IMR-90 (cell line): Measurements from ENCODE around the gene SUGCT. TPM values are rescaled to one million over a fixed set of nuclear protein-coding genes. Genes with fewer than 3 reads are reported as not detected.

ENCODE experiments used
- ATAC-seq: fragments of 200-7000 bp; cut with Tn5 transposase; 2 replicates; pipeline ENCODE4 v1.9.1; 2020; ENCODE audit warnings: low read depth, mild to moderate bottlenecking, moderate library complexity
- BruUV-seq: library from RNA; stranded (reverse); fragments of 400-500 nt; replicated peaks from 2 replicates; lab custom pipeline; 2021; lab: Mats Ljungman, UMichigan
- CTCF ChIA-PET: fragments of 300-600 bp; formaldehyde crosslinking; extraction: SDS; loops from one replicate; lab custom pipeline; 2021; ENCODE audit warnings: antibody characterized with exemption; lab: Yijun Ruan, JAX
- POLR2A ChIA-PET: fragments of 300-600 bp; sonication (Branson Sonifier 250); formaldehyde crosslinking; loops from one replicate; lab custom pipeline; 2022; ENCODE audit warnings: antibody characterized with exemption; ENCODE audit not compliant: unreplicated experiment; lab: Charles Lee
- DNase-seq: peaks from one replicate; pipeline ENCODE4 v3.0.0; 2013
- H2AFZ ChIP-seq: replicated peaks from 2 replicates; pipeline ENCODE3; 2013; ENCODE audit warnings: low read length, mild to moderate bottlenecking; ENCODE audit not compliant: poor library complexity
- H2AK5ac ChIP-seq: 2 replicates; pipeline ENCODE4 v1.6.1; 2013; ENCODE audit warnings: low read depth, low read length, inconsistent platforms
- H2AK9ac ChIP-seq: replicated peaks from 2 replicates; pipeline ENCODE3; 2013; ENCODE audit warnings: mild to moderate bottlenecking, low read depth, low read length, moderate library complexity; ENCODE audit not compliant: poor library complexity
- H2BK120ac ChIP-seq: 2 replicates; pipeline ENCODE4 v1.6.1; 2013; ENCODE audit warnings: low read depth, low read length, inconsistent platforms
- H2BK15ac ChIP-seq: 3 replicates; pipeline ENCODE4 v1.6.1; 2013; ENCODE audit warnings: low read depth, low read length, inconsistent platforms
- H2BK20ac ChIP-seq: 2 replicates; pipeline ENCODE4 v1.6.1; 2013; ENCODE audit warnings: low read depth, mild to moderate bottlenecking, inconsistent platforms, low read length, moderate library complexity
- H2BK5ac ChIP-seq: 2 replicates; pipeline ENCODE4 v1.6.1; 2013; ENCODE audit warnings: mild to moderate bottlenecking, low read depth, low read length, inconsistent platforms; ENCODE audit not compliant: poor library complexity, severe bottlenecking
- H3K14ac ChIP-seq: replicated peaks from 2 replicates; pipeline ENCODE4 v1.6.1; 2013; ENCODE audit warnings: low read depth, low read length, inconsistent platforms
- H3K18ac ChIP-seq: 2 replicates; pipeline ENCODE4 v1.6.1; 2013; ENCODE audit warnings: low read depth, low read length, control low read depth
- H3K23ac ChIP-seq: 2 replicates; pipeline ENCODE4 v1.6.1; 2013; ENCODE audit warnings: low read depth, low read length, inconsistent platforms
- H3K27ac ChIP-seq: 2 replicates; pipeline ENCODE4 v1.5.1; 2013; ENCODE audit warnings: mild to moderate bottlenecking, control low read depth, low read length; ENCODE audit not compliant: insufficient read depth
- H3K27me3 ChIP-seq: 2 replicates; pipeline ENCODE4 v1.6.1; 2013; ENCODE audit warnings: low read length; ENCODE audit not compliant: control insufficient read depth, insufficient read depth
- H3K36me3 ChIP-seq: 2 replicates; pipeline ENCODE4 v1.6.1; 2013; ENCODE audit warnings: low read length, mixed read lengths; ENCODE audit not compliant: control insufficient read depth, insufficient read depth
- H3K4ac ChIP-seq: 2 replicates; pipeline ENCODE4 v1.6.1; 2013; ENCODE audit warnings: low read depth, low read length, inconsistent platforms
- H3K4me1 ChIP-seq: 2 replicates; pipeline ENCODE4 v1.6.1; 2013; ENCODE audit warnings: low read length, mixed read lengths; ENCODE audit not compliant: control insufficient read depth, insufficient read depth
- H3K4me2 ChIP-seq: 2 replicates; pipeline ENCODE4 v1.6.1; 2013; ENCODE audit warnings: low read depth, mild to moderate bottlenecking, control low read depth, low read length, moderate library complexity
- H3K4me3 ChIP-seq: 2 replicates; pipeline ENCODE4 v1.5.1; 2013; ENCODE audit warnings: low read depth, mild to moderate bottlenecking, control low read depth, low read length, moderate library complexity; ENCODE audit not compliant: insufficient read depth
- H3K56ac ChIP-seq: 2 replicates; pipeline ENCODE4 v1.6.1; 2013; ENCODE audit warnings: low read length, inconsistent platforms; ENCODE audit not compliant: insufficient read depth; ENCODE audit errors: extremely low read depth
- H3K79me1 ChIP-seq, 2 experiments: 2 replicates each; pipeline ENCODE4 v1.6.1; 2013; ENCODE audit warnings: low read length in 2 of 2, inconsistent platforms in 1 of 2, low read depth in 1 of 2
- H3K9ac ChIP-seq: 2 replicates; pipeline ENCODE4 v1.6.1; 2013; ENCODE audit warnings: low read depth, low read length, control low read depth
- H3K9me1 ChIP-seq: 2 replicates; pipeline ENCODE4 v1.6.1; 2013; ENCODE audit warnings: low read length, inconsistent platforms; ENCODE audit not compliant: insufficient read depth
- H3K9me3 ChIP-seq: 2 replicates; pipeline ENCODE4 v1.6.1; 2013; ENCODE audit warnings: low read length; ENCODE audit not compliant: control insufficient read depth, insufficient read depth
- H4K20me1 ChIP-seq: 2 replicates; pipeline ENCODE4 v1.6.1; 2013; ENCODE audit warnings: low read length, inconsistent platforms; ENCODE audit not compliant: insufficient read depth
- H4K5ac ChIP-seq: 2 replicates; pipeline ENCODE4 v1.6.1; 2013; ENCODE audit warnings: mild to moderate bottlenecking, low read depth, low read length, control low read depth
- H4K8ac ChIP-seq, 2 experiments: 2 replicates each; pipeline ENCODE4 v1.6.1; 2013; ENCODE audit warnings: low read depth in 2 of 2, low read length in 2 of 2, control low read depth in 1 of 2, inconsistent platforms in 1 of 2
- H4K91ac ChIP-seq: 2 replicates; pipeline ENCODE4 v1.6.1; 2013; ENCODE audit warnings: low read depth, low read length, inconsistent platforms; ENCODE audit not compliant: insufficient read depth
- CEBPB ChIP-seq: IDR thresholded peaks from 2 replicates; pipeline ENCODE4 v1.6.1; 2012; ENCODE audit warnings: low read depth, low read length, improper control_type of control experiment
- CHD1 ChIP-seq: IDR thresholded peaks from 2 replicates; pipeline ENCODE4 v1.6.1; 2012; ENCODE audit warnings: low read depth, low read length, improper control_type of control experiment
- MAFK ChIP-seq: IDR thresholded peaks from 2 replicates; pipeline ENCODE4 v1.6.1; 2012; ENCODE audit warnings: low read depth, low read length, improper control_type of control experiment
- MAZ ChIP-seq: IDR thresholded peaks from 2 replicates; pipeline ENCODE4 v1.6.1; 2012; ENCODE audit warnings: low read depth, mild to moderate bottlenecking, low read length, improper control_type of control experiment, moderate library complexity, borderline replicate concordance
- MXI1 ChIP-seq: IDR thresholded peaks from 2 replicates; pipeline ENCODE4 v1.6.1; 2012; ENCODE audit warnings: low read depth, mild to moderate bottlenecking, low read length, moderate library complexity, borderline replicate concordance
- NFE2L2 ChIP-seq: fragments of 150-350 bp; IDR thresholded peaks from 2 replicates; pipeline ENCODE4 v1.6.1; 2016; ENCODE audit warnings: low read depth, mild to moderate bottlenecking, low read length
- RAD21 ChIP-seq: IDR thresholded peaks from 2 replicates; pipeline ENCODE4 v1.6.1; 2012; ENCODE audit warnings: low read length, improper control_type of control experiment
- RCOR1 ChIP-seq: IDR thresholded peaks from 2 replicates; pipeline ENCODE4 v1.6.1; 2012; ENCODE audit warnings: mild to moderate bottlenecking, low read length, improper control_type of control experiment; ENCODE audit not compliant: insufficient replicate concordance
- RFX5 ChIP-seq: IDR thresholded peaks from 2 replicates; pipeline ENCODE4 v1.8.0; 2012; ENCODE audit warnings: low read depth, mild to moderate bottlenecking, low read length, moderate library complexity
- SMC3 ChIP-seq: fragments of 150-350 bp; IDR thresholded peaks from 2 replicates; pipeline ENCODE4 v1.6.1; 2016; ENCODE audit warnings: low read depth, mild to moderate bottlenecking, antibody characterized with exemption, low read length, moderate library complexity
- WGBS, 2 experiments: methylation state at CpG; one replicate each; pipeline versions ENCODE4 v1.1.5 to v1.1.7; 2013; ENCODE audit warnings: missing lambda C conversion rate in 2 of 2; ENCODE audit not compliant: insufficient read length in 1 of 2; ENCODE audit errors: extremely low coverage in 2 of 2; 5-methylcytosine and 5-hydroxymethylcytosine counted together
- dilution Hi-C: fragments of 300-500 bp; cut with HindIII; formaldehyde crosslinking; loops from one replicate; pipeline ENCODE4 v1.14.3; 2018; ENCODE audit warnings: low sequenced_read_pairs; ENCODE audit not compliant: unreplicated experiment
- in situ Hi-C: fragments of 300-500 bp; cut with MboI; formaldehyde crosslinking; loops from 3 replicates; pipeline ENCODE4 v1.14.3; 2019; ENCODE audit warnings: low sequenced_read_pairs, inconsistent platforms, mixed read lengths
- intact Hi-C: fragments of 100-400 bp; cut with micrococcal nuclease; formaldehyde crosslinking; loops from 2 replicates; pipeline ENCODE4 v1.10.0; 2022
- polyA plus RNA-seq, 3 experiments: library from polyadenylated mRNA; depleted of rRNA; stranded (reverse); fragments of >200 nt; gene quantifications; 2 replicates each; pipeline ENCODE4 v1.2.3, GENCODE V29; 2012; ENCODE audit warnings: low replicate concordance in 1 of 3
- total RNA-seq: library from RNA; depleted of rRNA; stranded (reverse); fragments of >200 nt; gene quantifications from 2 replicates; pipeline ENCODE4 v1.2.3, GENCODE V29; 2012
- TF ChIP-seq, protein P1 (sequence below): conservative IDR thresholded peaks from 2 replicates; pipeline ENCODE4 v1.5.1; 2012; ENCODE audit warnings: mild to moderate bottlenecking, low read depth, low read length, improper control_type of control experiment
- TF ChIP-seq, protein P2 (sequence below): fragments of 150-350 bp; IDR thresholded peaks from 2 replicates; pipeline ENCODE4 v1.6.1; 2017; ENCODE audit warnings: mild to moderate bottlenecking, antibody characterized with exemption, low read length, low read depth

The SUGCT gene
- total and polyA plus RNA-seq, 2 of the 4 experiments (the other 2 are of a cell fraction) = 5.9 to 8.3 TPM

DNA sequence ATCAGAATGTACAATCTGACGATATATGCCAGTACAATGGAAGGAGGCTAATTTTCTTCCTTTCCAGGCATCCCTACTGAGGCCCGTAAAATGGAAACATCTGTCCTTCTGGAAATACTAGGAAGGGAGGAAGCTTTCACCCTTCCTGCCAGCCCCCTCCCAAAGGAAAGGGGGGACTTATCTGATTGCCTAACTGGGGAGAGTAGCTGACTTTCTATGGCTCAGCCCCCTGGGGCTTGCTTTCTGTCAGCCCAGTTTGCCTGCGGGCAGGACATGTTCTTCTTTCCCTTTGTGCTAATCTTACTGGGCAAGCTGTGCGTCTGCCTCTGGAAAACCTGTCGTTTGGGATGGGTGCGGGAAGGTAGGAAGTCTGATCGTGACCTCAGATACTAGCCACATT lies 508.9 kb downstream of the SUGCT start:
- no peak overlapping the region for H2BK5ac ChIP-seq
- dilution Hi-C loops = no loop called here
- no peaks in the 10 kb centered on the region for H3K9me1 ChIP-seq
- H2AK5ac ChIP-seq = no peak overlapping the region
- no peak overlapping the region for H3K14ac ChIP-seq
- no peak overlapping the region for H2BK20ac ChIP-seq
- no peak overlapping the region for H2BK120ac ChIP-seq
- ATAC-seq (no peak), DNase-seq (no peak)
- no peak overlapping the region for H2AFZ ChIP-seq
- H2BK15ac ChIP-seq = no peak overlapping the region
- no peaks in the 10 kb centered on the region for H3K9me3 ChIP-seq
- no peak overlapping the region for H3K27ac ChIP-seq
- POLR2A ChIA-PET = no interaction called here
- no peak overlapping the region for H3K9ac ChIP-seq
- CTCF ChIA-PET = no interaction called here
- in situ Hi-C loops = no loop called here
- no peaks in the 10 kb centered on the region for H3K79me1 ChIP-seq
- no peaks in the 10 kb centered on the region for H3K36me3 ChIP-seq
- no peak overlapping the region for H3K4me3 ChIP-seq
- peaks cover 4% of the 10 kb centered on the region for H3K27me3 ChIP-seq
- no peak overlapping the region for H4K5ac ChIP-seq
- H3K4ac ChIP-seq = no peak overlapping the region
- TF ChIP-seq MXI1 (no peak), RCOR1 (no peak), CEBPB (no peak), SMC3 (no peak), RFX5 (no peak), MAFK (no peak), MAZ (no peak), CHD1 (no peak), NFE2L2 (no peak), RAD21 (no peak)
- TF ChIP-seq, protein P1, sequence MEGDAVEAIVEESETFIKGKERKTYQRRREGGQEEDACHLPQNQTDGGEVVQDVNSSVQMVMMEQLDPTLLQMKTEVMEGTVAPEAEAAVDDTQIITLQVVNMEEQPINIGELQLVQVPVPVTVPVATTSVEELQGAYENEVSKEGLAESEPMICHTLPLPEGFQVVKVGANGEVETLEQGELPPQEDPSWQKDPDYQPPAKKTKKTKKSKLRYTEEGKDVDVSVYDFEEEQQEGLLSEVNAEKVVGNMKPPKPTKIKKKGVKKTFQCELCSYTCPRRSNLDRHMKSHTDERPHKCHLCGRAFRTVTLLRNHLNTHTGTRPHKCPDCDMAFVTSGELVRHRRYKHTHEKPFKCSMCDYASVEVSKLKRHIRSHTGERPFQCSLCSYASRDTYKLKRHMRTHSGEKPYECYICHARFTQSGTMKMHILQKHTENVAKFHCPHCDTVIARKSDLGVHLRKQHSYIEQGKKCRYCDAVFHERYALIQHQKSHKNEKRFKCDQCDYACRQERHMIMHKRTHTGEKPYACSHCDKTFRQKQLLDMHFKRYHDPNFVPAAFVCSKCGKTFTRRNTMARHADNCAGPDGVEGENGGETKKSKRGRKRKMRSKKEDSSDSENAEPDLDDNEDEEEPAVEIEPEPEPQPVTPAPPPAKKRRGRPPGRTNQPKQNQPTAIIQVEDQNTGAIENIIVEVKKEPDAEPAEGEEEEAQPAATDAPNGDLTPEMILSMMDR = no peak
- TF ChIP-seq, protein P2, sequence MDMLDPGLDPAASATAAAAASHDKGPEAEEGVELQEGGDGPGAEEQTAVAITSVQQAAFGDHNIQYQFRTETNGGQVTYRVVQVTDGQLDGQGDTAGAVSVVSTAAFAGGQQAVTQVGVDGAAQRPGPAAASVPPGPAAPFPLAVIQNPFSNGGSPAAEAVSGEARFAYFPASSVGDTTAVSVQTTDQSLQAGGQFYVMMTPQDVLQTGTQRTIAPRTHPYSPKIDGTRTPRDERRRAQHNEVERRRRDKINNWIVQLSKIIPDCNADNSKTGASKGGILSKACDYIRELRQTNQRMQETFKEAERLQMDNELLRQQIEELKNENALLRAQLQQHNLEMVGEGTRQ = no peak
- H4K20me1 ChIP-seq = no peaks in the 10 kb centered on the region
- no peak overlapping the region for H2AK9ac ChIP-seq
- intact Hi-C loops = no loop called here
- H3K4me1 ChIP-seq = no peaks in the 10 kb centered on the region
- no peak overlapping the region for H3K56ac ChIP-seq
- H3K4me2 ChIP-seq = no peak overlapping the region
- no peak overlapping the region for H4K8ac ChIP-seq
- H3K18ac ChIP-seq = no peak overlapping the region
- no peak overlapping the region for H4K91ac ChIP-seq
- WGBS, 2 experiments = 80% methylated on average over 1 of the region's 7 CpGs; no CpG with 5 or more reads in 1 of the 2 experiments
- no peak overlapping the region for H3K23ac ChIP-seq
- BruUV-seq = no TSS peak
